Common myeloid progenitor, CD34-positive (primary cell): ENCODE data around the gene POU2F2.

ENCODE experiments used
- CTCF ChIA-PET: fragments of 350-600 bp; sonication (Branson Sonifier 250); formaldehyde crosslinking; loops from one replicate; lab custom pipeline; 2021; ENCODE audit warnings: antibody characterized with exemption; lab: Charles Lee
- POLR2A ChIA-PET: fragments of 350-600 bp; sonication (Branson Sonifier 250); formaldehyde crosslinking; loops from one replicate; lab custom pipeline; 2021; ENCODE audit warnings: antibody characterized with exemption; lab: Charles Lee
- DNase-seq, 3 donors: peaks; one replicate each; pipeline versions ENCODE4 v3.0.0 to v3.0.0-alpha.2; 2013
- H3K27ac ChIP-seq, 2 experiments: 1 replicate in 1 of 2; 2 replicates in 1 of 2; pipeline ENCODE4 v1.7.0; 2013; ENCODE audit warnings: inconsistent platforms in 2 of 2, low read length in 2 of 2, mild to moderate bottlenecking in 2 of 2, low read depth in 1 of 2, moderate library complexity in 1 of 2; ENCODE audit not compliant: severe bottlenecking in 2 of 2, insufficient read depth in 1 of 2, poor library complexity in 1 of 2
- H3K27me3 ChIP-seq, 5 experiments: replicated peaks in 2 of 5; 1 replicate in 3 of 5; 2 replicates in 2 of 5; pipeline versions ENCODE4 v1.6.1 to v1.7.0; 2013; ENCODE audit warnings: low read length in 4 of 5, mild to moderate bottlenecking in 2 of 5, moderate library complexity in 2 of 5, inconsistent platforms in 1 of 5; ENCODE audit not compliant: insufficient read depth in 5 of 5, control insufficient read depth in 4 of 5
- H3K36me3 ChIP-seq, 4 experiments: 1 replicate in 2 of 4; 2 replicates in 2 of 4; pipeline versions ENCODE4 v1.6.1 to v1.7.0; 2013; ENCODE audit warnings: low read length in 3 of 4, control low read depth in 1 of 4, mild to moderate bottlenecking in 1 of 4; ENCODE audit not compliant: control insufficient read depth in 4 of 4, insufficient read depth in 4 of 4
- H3K4me1 ChIP-seq, 4 experiments: 1 replicate in 3 of 4; 2 replicates in 1 of 4; pipeline versions ENCODE4 v1.6.1 to v1.7.1; 2013; ENCODE audit warnings: low read length in 3 of 4, mild to moderate bottlenecking in 3 of 4, control low read depth in 1 of 4, inconsistent platforms in 1 of 4, moderate library complexity in 1 of 4; ENCODE audit not compliant: control insufficient read depth in 4 of 4, insufficient read depth in 4 of 4; ENCODE audit errors: control extremely low read depth in 1 of 4
- H3K4me3 ChIP-seq, 7 experiments: 1 replicate in 4 of 7; 2 replicates in 3 of 7; pipeline versions ENCODE4 v1.5.1 to v1.7.0; 2013; ENCODE audit warnings: mild to moderate bottlenecking in 7 of 7, low read length in 6 of 7, moderate library complexity in 6 of 7, inconsistent platforms in 2 of 7, low read depth in 2 of 7, control low read depth in 1 of 7; ENCODE audit not compliant: insufficient read depth in 4 of 7, control insufficient read depth in 1 of 7; ENCODE audit errors: extremely low read depth in 1 of 7
- H3K9me3 ChIP-seq, 5 experiments: 1 replicate in 4 of 5; 2 replicates in 1 of 5; pipeline versions ENCODE4 v1.6.1 to v1.7.1; 2013; ENCODE audit warnings: low read length in 4 of 5, mild to moderate bottlenecking in 2 of 5, inconsistent platforms in 1 of 5, low read depth in 1 of 5, moderate library complexity in 1 of 5; ENCODE audit not compliant: control insufficient read depth in 4 of 5, insufficient read depth in 2 of 5; ENCODE audit errors: control extremely low read depth in 1 of 5
- WGBS: methylation state at CpG from one replicate; pipeline ENCODE4 v1.1.5; 2013; ENCODE audit not compliant: insufficient coverage; 5-methylcytosine and 5-hydroxymethylcytosine counted together

POU2F2 gene

DNA sequence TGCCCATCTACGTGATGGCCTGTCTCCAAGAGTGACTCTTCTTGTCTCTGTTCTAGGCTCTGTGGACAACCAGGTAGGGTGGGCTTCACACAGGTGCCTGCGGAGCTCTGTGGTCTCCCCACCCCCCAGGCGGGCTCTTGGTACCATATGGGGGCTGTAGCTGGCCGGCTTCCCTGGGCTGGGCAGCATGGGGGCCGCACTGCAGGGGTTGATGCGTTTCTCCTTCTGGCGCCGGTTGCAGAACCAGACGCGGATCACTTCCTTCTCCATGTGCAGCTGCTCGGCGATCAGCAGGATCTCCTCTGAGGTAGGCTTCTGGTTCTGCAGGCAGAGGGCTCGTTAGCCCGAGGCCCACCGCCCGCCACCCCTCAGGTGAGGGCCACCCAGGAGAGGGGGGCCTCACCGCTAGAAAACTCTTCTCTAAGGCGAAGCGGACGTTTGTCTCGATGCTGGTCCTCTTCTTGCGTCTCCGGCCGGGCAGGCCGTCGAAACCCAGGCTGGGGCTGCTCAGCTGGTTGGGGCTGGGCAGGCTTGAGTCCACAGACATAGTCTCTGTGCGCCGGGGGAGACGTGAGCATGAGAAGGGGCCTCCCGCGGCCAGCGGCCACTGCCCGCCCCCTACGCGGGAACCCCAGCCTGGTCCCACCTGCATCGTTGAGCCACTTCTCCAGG is 37.0 kb downstream of the POU2F2 start:
- no peak overlapping the region for H3K4me3 ChIP-seq
- 95% methylated on average over 35 of the region's 36 CpGs for WGBS
- CTCF ChIA-PET: interaction anchor here (0.8 to 3.8 kb wide), 6 partner anchors 8 to 95 kb away, joined by 3 to 31 read pairs (median 4); no protein-coding TSS in a partner anchor

GRCh38 chr19:42093926-42094325 is 38.3 kb downstream of the POU2F2 start:
- POLR2A ChIA-PET: no interaction called here
- H3K36me3 ChIP-seq: peaks cover 7 to 27% (median 9%) of the 10 kb centered on the region in 4 experiments
- 100% methylated on average over 4 of the region's 4 CpGs for WGBS

More for the DNA sequence above, 37.0 kb downstream of the POU2F2 start:
- DNase-seq: no peak
- Histone ChIP-seq H3K4me1 (peaks cover 0 to 19% (median 8%) of the 10 kb centered on the region in 4 experiments), H3K27ac (no peak overlapping the region), H3K36me3 (peaks cover 7 to 31% (median 10%) of the 10 kb centered on the region in 4 experiments), H3K27me3 (no peaks in the 10 kb centered on the region), H3K9me3 (no peaks in the 10 kb centered on the region)
- POLR2A ChIA-PET: no interaction called here

GRCh38 chr19:42093505-42093904 is 38.7 kb downstream of the POU2F2 start:
- ChIA-PET CTCF (interaction anchor here (0.6 to 3.8 kb wide), 5 partner anchors 8 to 234 kb away, joined by 3 to 31 read pairs (median 5); no protein-coding TSS in a partner anchor), POLR2A (no interaction called here)
- 95% methylated on average over 3 of the region's 4 CpGs for WGBS
- Histone ChIP-seq H3K27me3 (no peaks in the 10 kb centered on the region), H3K4me3 (no peak overlapping the region), H3K36me3 (peaks cover 7 to 24% (median 8%) of the 10 kb centered on the region in 4 experiments), H3K27ac (no peak overlapping the region), H3K4me1 (peaks cover 0 to 23% (median 8%) of the 10 kb centered on the region in 4 experiments), H3K9me3 (no peaks in the 10 kb centered on the region)
- no peak for DNase-seq

More at GRCh38 chr19:42093926-42094325, 38.3 kb downstream of the POU2F2 start:
- Histone ChIP-seq H3K27ac (no peak overlapping the region), H3K9me3 (no peaks in the 10 kb centered on the region), H3K4me3 (no peak overlapping the region), H3K4me1 (peaks cover 0 to 22% (median 8%) of the 10 kb centered on the region in 4 experiments), H3K27me3 (no peaks in the 10 kb centered on the region)
- no peak for DNase-seq
- CTCF ChIA-PET: interaction anchor here (0.6 to 3.8 kb wide), 6 partner anchors 8 to 235 kb away, joined by 3 to 31 read pairs (median 4); no protein-coding TSS in a partner anchor

DNA sequence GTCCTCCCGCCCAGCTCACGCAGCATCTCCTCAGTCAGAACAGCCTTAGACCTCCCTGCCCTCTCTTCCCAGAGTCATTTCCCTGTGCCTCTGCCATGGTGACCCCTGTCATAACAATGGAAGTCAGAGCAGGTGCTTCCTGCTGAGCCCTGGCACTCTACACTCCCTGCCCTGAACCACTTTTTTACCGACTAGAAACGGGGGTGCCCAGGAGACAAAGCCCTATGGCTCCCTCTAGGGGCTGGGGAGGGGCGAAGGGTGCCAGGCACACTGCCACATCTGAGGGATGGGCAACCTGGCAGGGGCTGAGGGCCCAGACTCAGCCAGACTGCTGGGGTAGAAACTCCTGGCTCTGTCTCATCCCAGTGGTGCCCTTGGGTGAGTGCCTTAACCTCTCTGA is 39.9 kb downstream of the POU2F2 start:
- H3K36me3 ChIP-seq: peaks cover 5 to 24% (median 8%) of the 10 kb centered on the region in 4 experiments
- no peaks in the 10 kb centered on the region for H3K9me3 ChIP-seq
- no peaks in the 10 kb centered on the region for H3K27me3 ChIP-seq
- POLR2A ChIA-PET: interaction anchor here (0.8 kb wide), 1 partner anchor 16 kb away, joined by 5 read pairs; the partner anchor contains the start of gene ZNF574
- peak overlapping the region in 2 of 7 experiments; percentile 11 to 48 for H3K4me3 ChIP-seq
- peak overlapping the region; percentile 69 to 87 for H3K27ac ChIP-seq
- 17% methylated on average over 4 of the region's 5 CpGs for WGBS
- CTCF ChIA-PET: interaction anchor here (0.7 to 3.8 kb wide), 6 partner anchors 9 to 196 kb away, joined by 3 to 31 read pairs (median 3); no protein-coding TSS in a partner anchor
- peak; percentile 93 to 98 (median 97) for DNase-seq
- H3K4me1 ChIP-seq: peaks cover 0 to 23% (median 8%) of the 10 kb centered on the region in 4 experiments

GRCh38 chr19:42091742-42092141 is 40.5 kb downstream of the POU2F2 start:
- no peaks in the 10 kb centered on the region for H3K9me3 ChIP-seq
- peak; percentile 25 to 63 (median 63) for DNase-seq
- CTCF ChIA-PET: interaction anchor here (0.7 to 3.8 kb wide), 6 partner anchors 9 to 197 kb away, joined by 3 to 31 read pairs (median 3); no protein-coding TSS in a partner anchor
- peaks cover 5 to 24% (median 8%) of the 10 kb centered on the region in 4 experiments for H3K36me3 ChIP-seq
- H3K27me3 ChIP-seq: no peaks in the 10 kb centered on the region
- POLR2A ChIA-PET: interaction anchor here (0.7 to 0.8 kb wide), 2 partner anchors 15 to 53 kb away, joined by 3 to 5 read pairs; partner anchors contain the start of gene ZNF574
- H3K4me1 ChIP-seq: peaks cover 0 to 23% (median 8%) of the 10 kb centered on the region in 4 experiments
- H3K4me3 ChIP-seq: no peak overlapping the region
- WGBS: 73% methylated on average over 4 of the region's 10 CpGs
- peak overlapping the region; percentile 69 to 87 for H3K27ac ChIP-seq

DNA sequence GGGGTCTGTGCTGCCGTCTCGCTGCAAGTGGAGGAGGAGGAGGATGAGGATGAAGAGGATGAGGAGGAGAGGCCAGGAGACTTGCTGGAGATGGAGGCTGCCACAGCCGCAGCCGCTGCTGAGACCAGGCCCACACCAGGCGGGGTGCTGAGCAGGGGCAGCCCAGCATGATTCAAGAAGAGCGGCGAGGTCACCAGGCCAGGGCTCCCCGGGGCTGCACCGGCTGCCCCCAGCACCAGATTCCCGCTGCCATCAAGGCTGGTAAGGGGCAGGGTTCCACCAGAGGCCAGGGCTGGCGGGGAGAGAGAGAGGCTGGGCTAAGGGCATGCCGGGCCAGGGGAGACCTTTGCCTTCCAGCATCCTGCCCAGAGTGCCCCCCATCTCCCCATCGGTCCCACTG is 40.9 kb downstream of the POU2F2 start:
- Histone ChIP-seq H3K27me3 (no peaks in the 10 kb centered on the region), H3K9me3 (no peaks in the 10 kb centered on the region), H3K4me3 (no peak overlapping the region), H3K4me1 (peaks cover 0 to 24% (median 9%) of the 10 kb centered on the region in 4 experiments), H3K27ac (peak overlapping the region in 1 of 2 experiments; percentile 69), H3K36me3 (peaks cover 2 to 20% (median 8%) of the 10 kb centered on the region in 4 experiments)
- ChIA-PET CTCF (interaction anchor here (0.9 to 3.8 kb wide), 5 partner anchors 10 to 153 kb away, joined by 3 to 31 read pairs (median 3); no protein-coding TSS in a partner anchor), POLR2A (interaction anchor here (0.7 kb wide), 1 partner anchor 53 kb away, joined by 3 read pairs; no protein-coding TSS in a partner anchor)
- DNase-seq: no peak
- WGBS: 99% methylated on average over 7 of the region's 13 CpGs
